RWPE2 (cell line): ENCODE results near the gene TLE2.
A peak's percentile ranks its signal among the peaks of the same experiment; 100 is the strongest.

Experiments used
- ATAC-seq: fragments of 200-7000 bp; cut with Tn5 transposase; 3 replicates; pipeline ENCODE4 v1.9.1; 2021; ENCODE audit warnings: low read depth
- DNase-seq: peaks from one replicate; pipeline ENCODE4 v3.0.0-alpha.2; 2020; ENCODE audit warnings: low spot score
- H3K27ac ChIP-seq: fragments of 450-650 bp; 2 replicates; pipeline ENCODE4 v1.5.1; 2017; ENCODE audit warnings: mild to moderate bottlenecking; ENCODE audit not compliant: poor library complexity, severe bottlenecking
- H3K27me3 ChIP-seq: fragments of 250-450 bp; sonication (Bioruptor Pico); 2 replicates; pipeline ENCODE4 v1.5.1; 2021; ENCODE audit warnings: mild to moderate bottlenecking, moderate library complexity; ENCODE audit not compliant: insufficient read depth, poor library complexity, severe bottlenecking
- H3K36me3 ChIP-seq: fragments of 250-450 bp; sonication (Bioruptor Pico); 2 replicates; pipeline ENCODE4 v1.5.1; 2020; ENCODE audit warnings: low read depth, mild to moderate bottlenecking, moderate library complexity
- H3K4me1 ChIP-seq: fragments of 250-450 bp; sonication (Bioruptor Pico); 2 replicates; pipeline ENCODE4 v1.5.1; 2021; ENCODE audit warnings: mild to moderate bottlenecking, moderate library complexity; ENCODE audit not compliant: insufficient read depth, poor library complexity, severe bottlenecking
- H3K4me3 ChIP-seq: fragments of 250-450 bp; sonication (Bioruptor Pico); 2 replicates; pipeline ENCODE4 v1.5.1; 2021; ENCODE audit warnings: mild to moderate bottlenecking, moderate library complexity; ENCODE audit not compliant: severe bottlenecking
- H3K9me3 ChIP-seq: fragments of 250-450 bp; sonication (Bioruptor Pico); 2 replicates; pipeline ENCODE4 v1.5.1; 2021; ENCODE audit warnings: mild to moderate bottlenecking, moderate library complexity; ENCODE audit not compliant: severe bottlenecking
- TF ChIP-seq, protein P1 (sequence below): fragments of 450-650 bp; IDR thresholded peaks from one replicate; pipeline ENCODE4 v1.5.1; 2017; ENCODE audit warnings: mild to moderate bottlenecking, moderate library complexity; ENCODE audit not compliant: poor library complexity, severe bottlenecking

TLE2 gene

DNA sequence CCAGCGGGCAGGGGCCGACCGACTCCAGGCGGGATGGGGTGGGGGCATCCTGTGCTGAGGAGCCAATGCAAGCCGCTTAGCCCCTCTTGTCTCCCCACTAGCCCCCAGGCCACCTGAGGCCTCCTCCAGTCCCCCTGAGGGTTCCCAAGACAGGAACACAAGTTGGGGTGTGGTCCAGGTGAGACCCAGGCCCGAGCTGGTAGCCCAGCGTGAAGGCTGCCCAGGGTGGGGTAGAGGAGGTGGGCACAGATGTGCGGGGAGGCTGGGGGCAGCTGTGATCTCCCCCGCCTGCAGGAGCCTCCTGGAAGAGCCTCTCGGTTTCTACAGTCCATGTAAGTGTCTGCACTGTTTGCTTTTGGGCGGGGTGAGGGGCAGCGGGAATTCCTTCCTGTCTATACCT, 41.3 kb downstream of the TLE2 start:
- no peaks in the 10 kb centered on the region for H3K36me3 ChIP-seq
- no peak overlapping the region for H3K4me3 ChIP-seq
- no peak overlapping the region for H3K27ac ChIP-seq
- H3K9me3 ChIP-seq: no peaks in the 10 kb centered on the region
- ATAC-seq: no peak
- TF ChIP-seq, protein P1, sequence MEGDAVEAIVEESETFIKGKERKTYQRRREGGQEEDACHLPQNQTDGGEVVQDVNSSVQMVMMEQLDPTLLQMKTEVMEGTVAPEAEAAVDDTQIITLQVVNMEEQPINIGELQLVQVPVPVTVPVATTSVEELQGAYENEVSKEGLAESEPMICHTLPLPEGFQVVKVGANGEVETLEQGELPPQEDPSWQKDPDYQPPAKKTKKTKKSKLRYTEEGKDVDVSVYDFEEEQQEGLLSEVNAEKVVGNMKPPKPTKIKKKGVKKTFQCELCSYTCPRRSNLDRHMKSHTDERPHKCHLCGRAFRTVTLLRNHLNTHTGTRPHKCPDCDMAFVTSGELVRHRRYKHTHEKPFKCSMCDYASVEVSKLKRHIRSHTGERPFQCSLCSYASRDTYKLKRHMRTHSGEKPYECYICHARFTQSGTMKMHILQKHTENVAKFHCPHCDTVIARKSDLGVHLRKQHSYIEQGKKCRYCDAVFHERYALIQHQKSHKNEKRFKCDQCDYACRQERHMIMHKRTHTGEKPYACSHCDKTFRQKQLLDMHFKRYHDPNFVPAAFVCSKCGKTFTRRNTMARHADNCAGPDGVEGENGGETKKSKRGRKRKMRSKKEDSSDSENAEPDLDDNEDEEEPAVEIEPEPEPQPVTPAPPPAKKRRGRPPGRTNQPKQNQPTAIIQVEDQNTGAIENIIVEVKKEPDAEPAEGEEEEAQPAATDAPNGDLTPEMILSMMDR: no peak
- no peak for DNase-seq
- no peaks in the 10 kb centered on the region for H3K27me3 ChIP-seq
- H3K4me1 ChIP-seq: peaks cover 5% of the 10 kb centered on the region

- no peak overlapping the region for H3K27ac ChIP-seq
- DNase-seq: no peak
- TF ChIP-seq, protein P1: no peak
- H3K4me3 ChIP-seq: no peak overlapping the region
- peaks cover 5% of the 10 kb centered on the region for H3K4me1 ChIP-seq
- no peak for ATAC-seq
- H3K9me3 ChIP-seq: no peaks in the 10 kb centered on the region
- H3K27me3 ChIP-seq: no peaks in the 10 kb centered on the region
- no peaks in the 10 kb centered on the region for H3K36me3 ChIP-seq
These were observed 42.0 kb downstream of the TLE2 start for GRCh38 chr19:2986951-2987524.

GRCh38 chr19:2984215-2984528, 44.9 kb downstream of the TLE2 start:
- H3K27me3 ChIP-seq: no peaks in the 10 kb centered on the region
- DNase-seq: no peak
- no peaks in the 10 kb centered on the region for H3K36me3 ChIP-seq
- H3K9me3 ChIP-seq: no peaks in the 10 kb centered on the region
- H3K4me1 ChIP-seq: peaks cover 5% of the 10 kb centered on the region
- ATAC-seq: no peak
- H3K4me3 ChIP-seq: no peak overlapping the region
- H3K27ac ChIP-seq: no peak overlapping the region
- TF ChIP-seq, protein P1: no peak

GRCh38 chr19:2983351-2984214, 45.5 kb downstream of the TLE2 start:
- ATAC-seq (peak; percentile 82), DNase-seq (no peak)
- Histone ChIP-seq H3K4me3 (no peak overlapping the region), H3K9me3 (no peaks in the 10 kb centered on the region), H3K27ac (peak overlapping the region; percentile 55), H3K4me1 (peaks cover 5% of the 10 kb centered on the region), H3K36me3 (no peaks in the 10 kb centered on the region), H3K27me3 (no peaks in the 10 kb centered on the region)
- TF ChIP-seq, protein P1: no peak

- Histone ChIP-seq H3K27me3 (no peaks in the 10 kb centered on the region), H3K4me3 (no peak overlapping the region), H3K4me1 (peaks cover 5% of the 10 kb centered on the region), H3K9me3 (no peaks in the 10 kb centered on the region), H3K36me3 (no peaks in the 10 kb centered on the region), H3K27ac (peak overlapping the region; percentile 55)
- ATAC-seq: peak; percentile 63
- TF ChIP-seq, protein P1: no peak
- DNase-seq: peak; percentile 78
These were observed 46.1 kb downstream of the TLE2 start for GRCh38 chr19:2982983-2983350.
